Mammary epithelial cell (primary cell): ENCODE results near the gene ELF2.
"Not testable (repeated sequence)": the region's sequence is repeated elsewhere in the genome, so short reads cannot be mapped to it uniquely, and the experiment has no call there.

ENCODE experiments used
- EZH2 ChIP-seq: IDR thresholded peaks from 2 replicates; pipeline ENCODE4 v1.6.1; 2012; ENCODE audit warnings: low read length, inconsistent platforms, borderline replicate concordance
- TF ChIP-seq, protein P1 (sequence below), 2 donors: IDR thresholded peaks in 1 of 2; conservative IDR thresholded peaks in 1 of 2; 2 replicates each; pipeline ENCODE4 v1.5.1; 2011 to 2012; ENCODE audit warnings: inconsistent platforms in 2 of 2, low read length in 2 of 2, mild to moderate bottlenecking in 2 of 2, control low read depth in 1 of 2, low read depth in 1 of 2; ENCODE audit not compliant: insufficient read depth in 1 of 2; ENCODE audit errors: extremely low read depth in 1 of 2

GRCh38 chr4:139059026-139059425 is 118.0 kb downstream of the ELF2 start:
- TF ChIP-seq, protein P1, sequence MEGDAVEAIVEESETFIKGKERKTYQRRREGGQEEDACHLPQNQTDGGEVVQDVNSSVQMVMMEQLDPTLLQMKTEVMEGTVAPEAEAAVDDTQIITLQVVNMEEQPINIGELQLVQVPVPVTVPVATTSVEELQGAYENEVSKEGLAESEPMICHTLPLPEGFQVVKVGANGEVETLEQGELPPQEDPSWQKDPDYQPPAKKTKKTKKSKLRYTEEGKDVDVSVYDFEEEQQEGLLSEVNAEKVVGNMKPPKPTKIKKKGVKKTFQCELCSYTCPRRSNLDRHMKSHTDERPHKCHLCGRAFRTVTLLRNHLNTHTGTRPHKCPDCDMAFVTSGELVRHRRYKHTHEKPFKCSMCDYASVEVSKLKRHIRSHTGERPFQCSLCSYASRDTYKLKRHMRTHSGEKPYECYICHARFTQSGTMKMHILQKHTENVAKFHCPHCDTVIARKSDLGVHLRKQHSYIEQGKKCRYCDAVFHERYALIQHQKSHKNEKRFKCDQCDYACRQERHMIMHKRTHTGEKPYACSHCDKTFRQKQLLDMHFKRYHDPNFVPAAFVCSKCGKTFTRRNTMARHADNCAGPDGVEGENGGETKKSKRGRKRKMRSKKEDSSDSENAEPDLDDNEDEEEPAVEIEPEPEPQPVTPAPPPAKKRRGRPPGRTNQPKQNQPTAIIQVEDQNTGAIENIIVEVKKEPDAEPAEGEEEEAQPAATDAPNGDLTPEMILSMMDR (conservative IDR thresholded peaks at IDR 0.05 in 1 of 2, IDR thresholded peaks at IDR 0.05 in 1 of 2; ENCODE audit: extremely low read depth in 1 of 2, insufficient read depth in 1 of 2, low read depth in 1 of 2, low read length in 2 of 2): not testable (repeated sequence)
- TF ChIP-seq EZH2: not testable (repeated sequence)
